DMS114 treated with DMSO at 0.1 percent for 48 hours (cell line): ENCODE measurements around the gene CCL14.
A peak's percentile ranks its signal among the peaks of the same experiment; 100 is the strongest.

Experiments
- DNase-seq: peaks from one replicate; lab custom pipeline; 2025; ENCODE audit not compliant: unreplicated experiment; lab: John Stamatoyannopoulos, UW

CCL14 gene

DNA sequence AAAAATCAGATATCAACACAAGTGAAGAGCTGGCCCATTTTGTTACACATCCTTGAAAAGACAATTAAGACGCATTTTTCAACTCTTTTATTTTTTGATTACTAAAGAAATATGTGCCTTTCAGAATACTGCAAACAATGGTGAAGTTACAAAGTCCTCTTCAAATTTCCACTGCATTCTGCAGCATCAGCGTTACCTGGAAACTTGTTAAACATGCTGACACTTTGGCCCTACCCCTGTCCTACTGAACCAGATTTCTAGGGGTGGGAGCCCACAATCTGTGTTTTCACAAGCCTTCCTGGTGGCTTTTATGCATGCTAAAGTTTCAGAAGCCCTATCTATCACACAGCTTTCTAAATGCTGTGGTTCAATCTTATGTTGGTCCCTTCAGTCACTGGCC, 4.5 kb upstream of the CCL14 start:
- DNase-seq, result no peak

DNA sequence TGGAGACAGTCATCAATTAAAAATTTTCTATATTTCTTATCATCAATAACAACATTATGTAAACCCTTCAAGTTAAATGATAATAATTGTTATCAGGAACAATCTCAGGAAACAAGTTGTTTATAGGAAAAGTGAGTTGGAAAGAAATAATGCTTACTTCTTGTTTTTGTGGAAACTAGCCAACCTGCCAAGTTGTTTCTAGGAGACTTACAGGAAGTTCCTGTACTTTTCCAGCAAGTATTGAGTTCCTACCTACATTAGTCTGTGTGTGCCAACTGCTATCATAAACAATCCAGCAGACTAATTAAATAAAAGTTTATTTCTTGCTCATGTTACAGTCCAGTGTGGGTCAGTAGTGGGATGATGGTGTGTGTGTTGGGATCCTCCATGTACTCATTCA, 1.6 kb upstream of the CCL14 start:
- DNase-seq, result no peak

DNA sequence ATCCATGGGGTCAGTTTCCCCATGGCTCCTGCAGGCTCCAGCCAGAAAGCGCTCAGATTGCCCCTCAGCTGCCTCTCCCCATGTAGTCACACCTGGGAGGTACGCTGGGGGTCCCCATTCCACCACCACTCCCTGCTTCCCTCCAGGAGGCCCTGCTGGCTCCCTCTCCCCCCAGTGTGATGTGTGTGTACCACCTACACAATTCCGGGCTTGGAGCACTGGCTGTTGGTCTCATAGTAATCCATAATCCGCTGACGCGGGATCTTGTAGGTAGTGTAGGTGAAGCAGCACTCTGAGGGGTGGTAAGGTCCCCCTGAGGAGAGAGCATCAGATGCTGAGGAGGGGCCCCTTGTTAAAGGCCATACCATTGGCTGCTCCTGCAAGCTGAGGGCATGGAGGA, 2.4 kb downstream of the CCL14 start:
- DNase-seq, result no peak

DNA sequence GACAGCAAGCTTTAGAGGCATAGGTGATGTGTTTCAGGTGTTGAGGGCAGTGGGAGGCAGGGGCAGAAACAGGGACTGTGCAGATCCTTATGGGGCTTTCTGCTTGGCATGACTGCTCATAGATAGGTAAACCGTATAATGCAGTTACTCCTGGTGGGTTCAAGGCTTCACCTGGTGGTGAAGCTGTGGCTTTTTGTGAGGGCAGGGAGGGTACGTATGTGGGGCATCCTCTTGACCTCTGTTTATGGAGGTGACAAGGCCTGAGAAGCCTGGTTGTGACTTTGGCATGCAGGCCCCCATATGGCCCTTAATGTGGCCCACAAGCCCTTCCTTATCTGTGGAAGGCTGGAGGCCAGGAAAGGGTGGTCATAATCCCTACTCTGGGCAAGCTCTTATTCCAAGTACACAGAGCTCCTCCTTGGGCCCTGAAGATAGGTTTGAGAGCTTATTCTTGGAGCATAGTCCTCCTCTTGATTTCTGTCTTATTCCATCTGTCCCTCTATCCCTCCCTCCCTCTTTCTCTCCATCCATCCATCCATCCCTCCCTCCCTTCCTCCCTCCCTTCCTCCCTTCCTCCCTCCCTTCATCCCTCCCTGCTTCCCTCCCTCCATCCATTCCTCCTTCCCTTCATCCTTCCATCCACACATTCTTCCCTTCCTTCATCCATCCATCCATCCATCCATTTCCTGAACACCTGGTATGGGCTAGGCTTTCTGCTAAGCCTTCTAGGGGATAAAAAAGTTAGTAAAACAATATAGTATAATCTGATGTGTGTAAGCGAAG, 3.9 kb downstream of the CCL14 start:
- no peak for DNase-seq

DNA sequence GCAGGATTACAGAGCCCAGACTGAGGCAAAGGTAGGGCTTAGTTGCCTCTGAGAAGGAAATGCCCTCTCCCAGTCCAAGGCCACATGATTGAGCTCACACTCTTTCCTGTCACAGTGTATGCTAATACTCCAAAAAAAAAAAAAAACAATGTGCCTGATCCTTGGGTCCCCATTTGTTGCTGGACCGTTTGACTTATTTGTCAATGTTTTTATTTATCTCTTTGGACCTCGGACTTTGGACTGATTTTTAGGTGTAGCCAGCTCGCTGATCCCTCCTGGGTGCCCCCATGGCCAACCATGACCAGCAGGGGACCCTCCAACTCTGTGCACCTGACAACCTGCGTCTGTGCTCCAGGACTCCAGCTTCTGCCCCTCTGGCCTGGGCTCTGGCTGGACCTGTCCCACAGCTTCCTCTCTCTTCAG, 4.6 kb downstream of the CCL14 start:
- no peak for DNase-seq

DNA sequence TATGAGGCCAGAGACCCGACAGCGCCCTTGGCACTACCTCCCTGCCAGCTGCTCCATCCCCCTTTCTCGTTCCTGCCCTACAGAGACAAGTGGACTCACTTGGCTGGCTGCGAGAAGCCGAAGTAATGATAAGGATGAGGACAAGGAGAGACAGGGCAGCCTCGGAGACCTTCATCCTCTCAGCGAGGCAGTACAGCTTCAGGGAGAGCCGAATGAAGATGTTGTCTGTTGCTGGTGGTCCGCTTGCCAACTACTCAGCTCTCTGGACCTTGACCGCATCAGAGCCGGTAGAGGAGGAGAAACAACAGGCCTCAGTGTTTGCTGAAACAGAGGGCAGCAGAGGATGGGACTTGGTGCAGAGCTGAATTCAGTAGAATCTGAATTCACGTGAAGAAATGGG, 5.3 kb downstream of the CCL14 start, which contains the start of gene CCL16:
TSS of gene CCL16 (minus strand) at position 252 of the 400 bp plus-strand sequence. CDS start at position 175, 77 bp downstream.
- no peak for DNase-seq

DNA sequence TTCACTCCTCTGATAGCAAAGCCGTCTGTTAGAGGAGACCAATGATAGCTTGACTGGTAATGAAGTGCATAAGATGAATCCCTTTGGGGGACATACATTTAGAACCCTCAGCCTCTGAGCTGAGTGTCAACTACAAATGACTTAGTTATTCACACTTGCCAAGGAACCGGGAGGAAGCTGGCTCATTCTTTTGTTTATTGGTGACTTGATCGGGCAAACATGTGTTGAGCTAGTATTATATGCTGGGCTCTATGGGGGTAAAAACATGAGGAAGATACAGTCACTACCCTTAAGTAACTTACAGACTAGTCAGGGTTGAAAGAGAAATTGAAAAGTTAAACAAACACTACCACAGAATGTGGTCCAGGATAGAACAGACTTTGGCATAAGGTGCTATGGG, 8.2 kb downstream of the CCL14 start:
- DNase-seq, result no peak

DNA sequence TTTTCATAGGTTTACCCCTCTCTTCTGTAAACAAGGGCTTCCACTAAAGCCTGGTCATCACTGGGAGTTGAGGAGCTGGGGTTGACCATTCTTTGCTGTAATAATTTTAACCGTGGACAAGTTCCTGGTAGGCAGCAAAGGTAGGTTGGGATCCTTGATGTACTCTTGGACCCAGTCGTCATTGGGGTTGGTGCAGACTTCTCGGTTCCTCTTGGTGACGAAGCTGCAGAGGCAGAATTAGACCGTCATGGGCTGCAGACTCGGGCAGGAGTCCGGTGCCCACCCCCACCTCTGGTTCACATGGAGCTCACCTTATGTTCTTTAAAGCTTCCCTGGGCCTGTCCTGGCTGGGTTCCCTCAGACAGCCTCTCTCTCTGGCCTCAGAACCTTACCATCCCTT, 9.0 kb downstream of the CCL14 start:
- DNase-seq, result no peak

DNA sequence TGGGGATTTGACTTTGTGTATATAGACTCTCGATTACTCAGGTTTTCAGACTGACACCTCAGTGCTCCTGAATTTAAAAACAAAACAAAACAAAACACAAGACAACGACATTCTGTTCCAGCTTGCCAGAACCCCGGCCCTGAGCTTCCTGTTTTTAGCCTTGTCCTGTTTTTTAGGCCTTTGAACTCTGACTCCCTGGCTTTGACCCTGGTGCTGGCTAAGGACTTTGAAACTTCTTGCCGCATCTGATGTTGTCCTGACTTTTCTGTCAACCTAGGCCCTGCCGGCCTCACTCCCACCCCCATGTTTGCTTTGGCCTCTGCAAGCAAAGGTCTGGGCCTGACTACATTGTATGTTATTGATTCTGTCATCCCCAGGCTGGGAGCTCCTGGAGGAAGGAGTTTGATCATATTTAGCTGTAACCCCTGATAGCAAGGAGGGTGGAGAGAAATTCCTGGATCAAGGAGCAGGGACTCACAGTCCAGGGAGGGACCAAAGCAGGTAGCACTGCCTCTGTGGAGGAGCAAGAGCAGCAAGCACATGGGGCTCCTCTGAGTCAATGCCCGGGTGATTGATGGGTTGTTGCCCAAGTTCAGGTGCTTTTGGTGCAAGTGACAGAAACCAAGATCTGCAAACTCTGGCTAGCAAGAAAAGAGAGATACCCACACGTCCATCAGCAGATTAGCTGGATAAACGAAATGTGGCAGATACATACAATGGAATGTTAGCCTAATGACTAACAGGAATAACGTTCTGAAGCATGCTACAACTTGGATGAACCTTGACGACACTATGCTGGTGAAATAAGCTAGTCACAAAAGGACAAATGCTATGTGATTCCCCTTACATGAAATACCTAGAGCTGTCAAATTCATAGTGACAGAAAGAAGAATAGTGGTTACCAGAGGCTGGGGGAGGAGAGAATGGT, 12.9 kb downstream of the CCL14 start:
- no peak for DNase-seq

DNA sequence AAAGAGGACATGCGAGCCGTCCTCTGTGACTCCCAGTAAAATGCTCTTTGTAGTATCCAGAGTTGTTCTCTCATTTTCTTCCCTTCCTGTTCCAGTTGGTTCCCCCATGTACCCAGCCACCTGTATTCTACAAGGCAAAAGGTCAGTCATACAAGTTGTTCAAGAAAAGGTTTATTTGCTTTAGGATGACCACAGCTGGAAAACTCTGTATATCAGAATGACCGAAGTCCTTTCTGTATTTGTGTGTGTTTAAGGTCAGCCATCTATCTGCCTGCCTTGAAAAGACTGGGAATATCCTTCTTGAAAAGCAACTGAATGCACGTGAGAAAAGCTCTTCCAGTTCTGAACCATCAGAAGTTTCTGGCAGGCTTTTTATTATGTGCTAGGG, 13.6 kb downstream of the CCL14 start:
- no peak for DNase-seq

DNA sequence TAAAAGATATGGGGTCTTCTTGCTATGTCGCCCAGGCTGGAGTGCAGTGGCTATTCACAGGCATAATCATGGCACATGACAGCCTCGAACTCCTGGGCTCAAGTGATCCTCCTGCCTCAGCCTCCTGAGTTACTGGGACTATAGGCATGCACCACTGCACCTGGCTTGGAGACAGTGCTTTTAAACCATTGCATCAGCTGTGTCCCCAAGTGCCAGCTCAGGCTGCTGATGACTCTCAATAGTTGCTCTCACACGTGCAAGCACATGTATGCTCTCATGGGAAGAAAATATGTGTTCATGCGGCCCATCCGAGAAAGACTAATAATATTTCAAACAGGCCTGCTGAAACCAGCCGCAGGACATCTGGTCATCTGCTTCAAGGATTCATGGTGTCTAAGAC, 14.0 kb downstream of the CCL14 start:
- DNase-seq, result no peak

DNA sequence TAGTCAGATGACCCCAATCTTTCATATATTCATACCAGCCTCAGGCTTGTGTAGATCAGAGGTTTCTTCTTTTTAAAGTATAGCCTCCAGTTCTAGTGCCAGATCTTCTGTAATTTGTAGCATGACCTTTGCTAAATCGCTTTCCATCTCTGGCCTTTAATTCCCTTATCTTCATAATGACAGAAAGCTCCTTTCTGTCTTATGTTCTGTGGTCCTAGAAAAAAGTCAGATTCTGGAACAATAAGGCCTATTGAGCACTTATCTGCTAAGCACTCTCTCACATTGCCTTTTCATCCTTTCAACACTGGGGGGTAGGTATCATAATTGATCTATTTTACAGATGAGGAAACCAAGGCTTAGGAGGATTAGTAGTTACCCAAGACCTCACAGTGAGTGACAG, 14.5 kb downstream of the CCL14 start:
- no peak for DNase-seq

DNA sequence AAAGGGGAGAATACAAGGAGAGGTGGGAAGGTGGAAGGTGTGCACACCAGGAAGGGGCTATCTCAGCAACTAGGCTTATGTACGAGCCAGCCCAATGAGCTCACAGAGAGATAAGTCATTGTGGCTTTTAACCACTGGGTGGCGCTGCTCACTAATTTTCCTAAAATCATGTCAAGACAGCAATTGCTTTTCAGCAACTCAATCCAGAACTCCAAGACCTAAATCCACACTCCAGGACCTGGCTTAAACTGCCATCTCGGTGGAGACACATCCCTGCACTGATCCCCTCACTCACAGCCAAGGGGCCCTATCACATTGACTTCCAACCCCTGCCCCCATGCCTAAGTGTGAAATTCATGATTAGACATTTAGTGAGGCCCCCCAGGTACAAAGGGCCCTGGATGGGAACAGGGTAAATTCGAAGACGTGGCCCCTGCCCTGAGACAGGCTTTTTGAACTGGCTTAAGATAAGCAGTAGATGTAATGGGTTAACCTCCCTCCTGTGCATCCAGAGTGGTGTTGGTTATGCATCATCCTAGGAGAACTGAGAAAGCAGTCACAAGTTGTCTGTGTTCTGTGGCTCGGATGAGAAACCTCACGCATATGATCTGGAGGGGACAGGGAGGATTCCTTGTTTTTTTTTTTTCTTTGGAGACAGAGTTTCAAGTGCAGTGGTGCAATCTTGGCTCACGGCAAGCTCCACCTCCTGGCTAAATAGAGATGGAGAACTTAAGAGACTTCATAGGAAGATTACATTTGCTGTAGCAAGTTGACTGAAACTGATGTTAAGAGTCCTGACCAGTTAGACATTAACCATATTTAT, 16.8 kb downstream of the CCL14 start:
- peak; percentile 73 for DNase-seq

DNA sequence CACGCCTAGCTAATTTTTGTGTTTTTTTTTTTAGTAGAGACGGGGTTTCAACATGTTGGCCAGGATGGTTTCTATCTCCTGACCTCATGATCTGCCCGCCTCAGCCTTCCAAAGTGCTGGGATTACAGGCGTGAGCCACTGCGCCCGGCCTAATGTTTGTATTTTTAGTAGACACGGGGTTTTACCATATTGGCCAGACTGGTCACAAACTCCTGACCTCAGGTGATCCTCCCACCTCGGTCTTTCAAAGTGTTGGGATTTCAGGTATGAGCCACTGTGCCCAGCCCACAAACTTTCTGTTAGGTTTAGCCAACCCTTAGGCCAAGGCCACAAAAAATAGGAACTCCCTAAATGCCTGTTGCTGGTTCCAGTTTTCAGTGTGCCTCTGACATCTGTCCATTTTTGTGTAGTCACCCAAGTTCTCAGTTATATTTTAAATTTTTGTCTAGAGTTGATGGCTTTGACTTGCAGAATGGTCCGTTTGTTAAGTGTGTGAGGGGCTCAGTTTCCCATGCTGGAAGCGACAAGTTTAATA, 17.9 kb downstream of the CCL14 start:
- no peak for DNase-seq

DNA sequence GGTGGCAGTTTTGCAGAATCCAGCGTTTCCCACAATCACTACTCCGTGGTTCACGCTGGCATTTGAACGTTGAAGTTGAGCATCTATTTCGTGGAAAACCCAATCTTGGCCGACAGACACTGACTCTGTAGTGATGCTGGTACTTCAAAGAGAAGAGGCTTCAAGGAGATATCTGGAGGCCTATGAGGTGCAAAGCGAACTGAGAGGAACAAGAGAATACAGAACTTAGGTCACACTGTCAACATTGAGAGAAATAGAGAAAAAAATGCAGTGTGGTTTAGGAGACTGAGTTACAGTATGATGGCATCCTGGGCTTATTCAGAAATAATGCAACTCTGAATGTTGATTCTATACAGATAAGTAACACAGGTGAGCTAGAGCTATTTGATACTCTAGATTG, 21.3 kb downstream of the CCL14 start:
- no peak for DNase-seq

DNA sequence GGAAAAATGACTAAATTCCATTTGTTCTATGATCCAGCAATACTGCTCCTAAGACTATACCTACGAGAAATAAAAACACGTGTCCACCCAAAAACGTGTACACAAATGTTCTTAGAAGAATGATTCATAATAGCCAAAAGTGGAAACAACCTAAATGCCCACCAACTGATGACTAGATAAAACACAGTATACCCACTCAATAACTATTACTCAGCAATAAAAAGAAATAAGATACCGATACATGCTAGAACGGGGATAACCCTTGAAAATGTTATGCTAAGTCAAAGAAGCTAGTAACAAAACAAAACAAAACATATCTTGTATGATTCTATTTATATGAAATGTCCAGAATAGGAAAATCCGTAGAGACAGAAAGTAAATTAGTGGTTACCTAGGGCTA, 22.9 kb downstream of the CCL14 start:
- no peak for DNase-seq

DNA sequence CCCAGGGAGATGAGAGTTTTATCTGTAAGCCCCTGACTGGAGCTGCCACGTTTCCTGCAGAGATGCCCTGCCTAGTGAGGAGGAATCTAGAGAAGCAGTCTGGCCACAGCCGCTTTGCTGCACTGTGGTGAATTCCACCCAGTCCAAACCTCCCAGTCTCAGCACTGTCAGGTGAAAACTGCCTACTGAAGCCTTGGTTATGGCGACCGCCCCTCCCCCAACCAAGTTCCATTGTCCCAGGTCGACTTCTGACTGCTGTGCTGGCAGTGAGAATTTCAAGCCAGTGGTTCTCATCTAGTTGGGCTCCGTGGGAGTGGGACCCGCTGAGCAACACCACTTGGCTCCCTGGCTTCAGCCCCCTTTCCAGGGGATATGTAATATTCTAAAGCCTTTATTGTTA, 32.8 kb downstream of the CCL14 start:
- DNase-seq, result no peak

DNA sequence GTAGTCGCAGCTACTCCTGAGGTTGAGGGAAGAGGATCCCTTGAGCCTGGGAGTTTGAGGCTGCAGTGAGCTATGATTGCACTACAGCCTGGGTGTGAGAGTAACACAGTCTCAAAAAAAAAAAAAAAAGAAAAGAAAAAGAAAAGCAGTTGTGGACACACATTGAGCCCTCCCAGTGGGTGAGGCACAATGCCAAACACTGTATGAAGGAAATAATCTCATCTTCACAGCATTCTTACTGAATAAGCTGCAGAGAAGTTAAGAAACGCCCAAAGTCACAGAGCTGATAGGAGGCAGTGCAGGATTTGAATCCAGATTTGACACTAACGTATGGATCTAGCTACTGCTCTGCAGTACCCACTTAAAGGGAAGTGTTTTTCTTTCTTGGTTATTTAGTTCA, 37.1 kb downstream of the CCL14 start:
- DNase-seq, result no peak

DNA sequence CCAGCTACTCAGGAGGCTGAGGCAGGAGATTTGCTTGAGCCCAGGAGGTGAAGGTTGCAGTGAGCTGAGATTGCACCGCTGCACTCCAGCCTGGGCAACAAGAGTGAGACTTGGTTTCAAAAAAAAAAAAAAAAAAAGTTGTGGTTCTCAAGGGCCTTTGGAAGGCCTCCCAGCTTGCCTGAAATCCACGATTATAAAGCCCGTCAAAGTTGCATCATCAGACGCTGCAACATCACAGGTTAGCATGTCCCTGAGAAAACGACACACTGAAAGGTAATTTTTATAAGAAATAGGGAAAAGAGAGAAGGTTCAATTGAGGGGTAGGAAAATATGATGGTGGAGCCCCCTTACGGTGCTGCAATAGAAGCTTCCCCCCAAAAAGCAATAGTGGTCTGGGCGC, 38.4 kb downstream of the CCL14 start:
- no peak for DNase-seq

DNA sequence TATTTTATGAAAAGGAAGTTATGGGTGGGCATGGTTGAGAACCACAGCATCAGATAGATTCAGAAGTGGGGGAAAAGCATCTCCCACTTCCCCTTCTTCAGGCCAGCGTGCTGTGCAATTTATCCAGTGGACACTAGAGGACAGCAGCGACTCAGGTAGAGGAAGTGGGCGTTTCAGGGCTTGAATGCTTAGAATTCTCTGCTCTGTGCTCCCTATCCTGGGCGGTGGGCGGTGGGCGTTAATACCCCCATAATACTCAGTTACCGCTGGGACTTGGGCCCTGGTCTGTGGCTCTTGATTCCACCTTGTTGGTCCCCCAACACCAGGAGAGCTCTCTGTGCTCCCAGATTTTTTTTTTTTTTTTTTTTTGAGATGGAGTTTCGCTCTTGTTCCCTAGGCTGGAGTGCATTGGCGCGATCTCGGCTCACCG, 39.4 kb downstream of the CCL14 start:
- peak; percentile 67 for DNase-seq

DNA sequence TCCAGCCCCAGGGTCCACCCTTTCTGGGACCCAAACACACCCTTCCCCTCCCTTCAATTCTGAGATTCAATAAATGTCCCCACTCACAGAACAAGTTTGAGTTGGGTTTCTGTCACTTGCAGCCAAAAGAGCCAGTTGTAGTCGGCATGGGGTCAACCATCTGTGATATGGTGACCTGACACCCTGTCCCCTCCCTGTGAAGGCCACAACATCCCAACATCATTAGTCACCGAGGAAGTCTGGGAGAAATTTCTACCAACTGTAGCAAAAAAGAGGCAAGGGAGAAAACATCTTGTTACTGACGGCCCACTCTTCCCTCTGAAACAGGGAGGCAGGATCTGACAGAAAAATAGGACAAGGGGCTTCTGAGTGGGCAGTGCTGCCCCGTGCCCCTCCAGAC, 42.4 kb downstream of the CCL14 start:
- DNase-seq, result no peak
